ENCODE measurements around the gene CACUL1. TPM values are rescaled to one million over a fixed set of nuclear protein-coding genes. Genes with fewer than 3 reads are reported as not detected.
"Not testable (repeated sequence)": the region's sequence is repeated elsewhere in the genome, so short reads cannot be mapped to it uniquely, and the experiment has no call there.

Gene CACUL1
- total and polyA plus RNA-seq, 9 of the 15 experiments (the other 6 are each of a cell fraction or from before 2014, with no cell fraction given) = 4.5 to 17.1 (median 13.5) TPM

DNA sequence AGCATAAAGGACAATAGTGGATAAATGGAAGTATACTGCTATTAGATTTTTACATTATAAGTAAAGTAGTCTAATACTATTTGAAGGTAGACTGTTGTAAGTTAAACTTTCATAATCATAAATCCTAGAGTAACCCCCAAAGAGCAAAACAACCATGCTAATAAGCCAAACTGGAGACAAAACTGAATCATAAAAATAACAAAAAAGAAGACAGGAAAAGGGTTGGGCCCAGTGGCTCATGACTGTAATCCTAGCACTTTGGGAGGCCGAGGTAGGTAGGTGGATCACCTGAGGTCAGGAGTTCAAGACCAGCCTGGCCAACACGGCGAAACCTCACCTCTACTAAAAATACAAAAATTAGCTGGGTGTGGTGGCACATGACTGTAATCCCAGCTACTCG lies 9.7 kb downstream of the CACUL1 start (continued):
- TF ChIP-seq, protein P1, sequence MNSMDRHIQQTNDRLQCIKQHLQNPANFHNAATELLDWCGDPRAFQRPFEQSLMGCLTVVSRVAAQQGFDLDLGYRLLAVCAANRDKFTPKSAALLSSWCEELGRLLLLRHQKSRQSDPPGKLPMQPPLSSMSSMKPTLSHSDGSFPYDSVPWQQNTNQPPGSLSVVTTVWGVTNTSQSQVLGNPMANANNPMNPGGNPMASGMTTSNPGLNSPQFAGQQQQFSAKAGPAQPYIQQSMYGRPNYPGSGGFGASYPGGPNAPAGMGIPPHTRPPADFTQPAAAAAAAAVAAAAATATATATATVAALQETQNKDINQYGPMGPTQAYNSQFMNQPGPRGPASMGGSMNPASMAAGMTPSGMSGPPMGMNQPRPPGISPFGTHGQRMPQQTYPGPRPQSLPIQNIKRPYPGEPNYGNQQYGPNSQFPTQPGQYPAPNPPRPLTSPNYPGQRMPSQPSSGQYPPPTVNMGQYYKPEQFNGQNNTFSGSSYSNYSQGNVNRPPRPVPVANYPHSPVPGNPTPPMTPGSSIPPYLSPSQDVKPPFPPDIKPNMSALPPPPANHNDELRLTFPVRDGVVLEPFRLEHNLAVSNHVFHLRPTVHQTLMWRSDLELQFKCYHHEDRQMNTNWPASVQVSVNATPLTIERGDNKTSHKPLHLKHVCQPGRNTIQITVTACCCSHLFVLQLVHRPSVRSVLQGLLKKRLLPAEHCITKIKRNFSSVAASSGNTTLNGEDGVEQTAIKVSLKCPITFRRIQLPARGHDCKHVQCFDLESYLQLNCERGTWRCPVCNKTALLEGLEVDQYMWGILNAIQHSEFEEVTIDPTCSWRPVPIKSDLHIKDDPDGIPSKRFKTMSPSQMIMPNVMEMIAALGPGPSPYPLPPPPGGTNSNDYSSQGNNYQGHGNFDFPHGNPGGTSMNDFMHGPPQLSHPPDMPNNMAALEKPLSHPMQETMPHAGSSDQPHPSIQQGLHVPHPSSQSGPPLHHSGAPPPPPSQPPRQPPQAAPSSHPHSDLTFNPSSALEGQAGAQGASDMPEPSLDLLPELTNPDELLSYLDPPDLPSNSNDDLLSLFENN (IDR thresholded peaks at IDR 0.05; ENCODE audit: low read depth in 2 of 2, low read length in 2 of 2) = no peak

DNA sequence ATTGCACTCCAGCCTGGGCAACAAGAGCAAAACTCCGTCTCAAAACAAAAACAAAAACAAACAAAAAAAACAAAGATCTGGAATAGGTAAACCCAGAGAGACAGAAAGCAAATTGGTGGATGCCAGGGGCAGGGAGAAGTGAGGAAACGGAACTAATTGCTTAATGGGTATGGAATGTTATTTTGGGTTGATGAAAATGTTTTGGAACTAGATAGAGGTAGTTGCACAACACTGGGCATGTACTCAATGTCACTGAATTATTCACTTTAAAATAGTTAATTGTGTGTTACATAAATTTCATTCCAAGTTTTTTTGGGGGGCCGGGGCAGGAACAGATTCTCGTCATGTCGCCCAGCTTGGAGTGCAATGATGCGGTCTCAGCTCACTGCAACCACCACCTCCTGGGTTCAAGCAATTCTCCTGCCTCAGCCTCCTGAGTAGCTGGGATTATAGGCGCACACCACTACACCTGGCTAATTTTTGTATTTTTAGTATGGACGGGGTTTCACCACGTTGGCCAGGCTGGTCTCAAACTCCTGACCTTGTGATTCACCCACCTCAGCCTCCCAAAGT lies 10.3 kb downstream of the CACUL1 start:
- FAIRE-seq; H3K27me3 ChIP-seq (ENCODE audit: control insufficient read depth in 2 of 2, insufficient read depth in 2 of 2, low read length in 2 of 2); H3K27ac ChIP-seq (ENCODE audit: extremely low read depth, low read depth, low read length); BruUV-seq (replicated peaks); H3K9me1 ChIP-seq (ENCODE audit: control insufficient read depth, insufficient read depth, low read length); intact Hi-C loops (cut with micrococcal nuclease); POLR2A ChIA-PET; H3K4me3 ChIP-seq; H4K20me1 ChIP-seq (replicated peaks; ENCODE audit: control insufficient read depth, insufficient read depth, low read length); ATAC-seq; DNase-seq (ENCODE audit: extremely low read depth in 1 of 4, low spot score in 3 of 4); in situ Hi-C loops (cut with MboI); CTCF ChIA-PET (ENCODE audit: low intra/inter-chr PET ratio); H3K9me3 ChIP-seq (replicated peaks; ENCODE audit: control insufficient read depth, insufficient read depth, low read depth, low read length); H3K36me3 ChIP-seq (ENCODE audit: control insufficient read depth, insufficient read depth, low read length); H3K4me2 ChIP-seq (ENCODE audit: insufficient read depth, low read length); H3K4me1 ChIP-seq (replicated peaks in 1 of 2; ENCODE audit: control insufficient read depth in 2 of 2, insufficient read depth in 2 of 2, low read length in 2 of 2); H3K9ac ChIP-seq (ENCODE audit: insufficient read depth in 1 of 2, low read depth in 2 of 2, low read length in 2 of 2); H2AFZ ChIP-seq (ENCODE audit: low read depth, low read length): not testable (repeated sequence)
- 92% methylated on average over 2 of the region's 9 CpGs for WGBS (ENCODE audit: insufficient coverage, low coverage, missing lambda C conversion rate)
- H3K79me2 ChIP-seq (ENCODE audit: control insufficient read depth, insufficient read depth, low read length) = peaks cover 94% of the 10 kb centered on the region
- 0 out of 2 replicates have a peak, but pooled peaks have one; percentile 10 for TF ChIP-seq CEBPB (tag; IDR thresholded peaks at IDR 0.05)

All from K562 (cell line).